ENCODE results near the gene PDCD4. TPM values are rescaled to one million over a fixed set of nuclear protein-coding genes. Genes with fewer than 3 reads are reported as not detected.

Gene PDCD4
- polyA plus RNA-seq, 1 of the 3 experiments (the other 2 are of a cell fraction) = 23.3 TPM

GRCh38 chr10:110825508-110825907, 46.2 kb upstream of the PDCD4 start:
- Histone ChIP-seq H3K9ac (no peak overlapping the region), H4K20me1 (ENCODE audit: insufficient read depth) (no peaks in the 10 kb centered on the region), H3K27ac (ENCODE audit: low read depth in 2 of 2, low read length in 1 of 2) (no peak overlapping the region), H3K79me2 (ENCODE audit: insufficient read depth) (no peaks in the 10 kb centered on the region), H3K4me3 (ENCODE audit: low read depth in 2 of 2, low read length in 1 of 2) (no peak overlapping the region), H3K27me3 (ENCODE audit: insufficient read depth) (no peaks in the 10 kb centered on the region), H3F3A (replicated peaks; ENCODE audit: insufficient read depth) (peaks cover 2% of the 10 kb centered on the region), H3K9me2 (no peaks in the 10 kb centered on the region), H3K4me1 (ENCODE audit: control insufficient read depth in 1 of 2, insufficient read depth in 2 of 2, low read depth in 1 of 2, low read length in 1 of 2) (peaks cover 0 to 31% of the 10 kb centered on the region in 2 experiments; a peak in 2 of 4 replicates), H3K4me2 (no peak overlapping the region), H3K9me3 (no peaks in the 10 kb centered on the region), H3K36me3 (replicated peaks in 1 of 2; ENCODE audit: control insufficient read depth in 1 of 2, insufficient read depth in 2 of 2, low read length in 1 of 2) (no peaks in the 10 kb centered on the region), H2AFZ (ENCODE audit: low read depth) (no peak overlapping the region)
- POLR2A ChIA-PET = no interaction called here
- CTCF ChIA-PET = interaction anchor here (0.6 to 1.1 kb wide), 2 partner anchors 57 to 79 kb away, joined by 3 read pairs; no protein-coding TSS in a partner anchor
- no peak for DNase-seq
- TF ChIP-seq USF2 (IDR thresholded peaks at IDR 0.05; ENCODE audit: borderline replicate concordance, low read depth, low read length) (no peak), ZBTB33 (IDR thresholded peaks at IDR 0.05; ENCODE audit: borderline replicate concordance, low read depth) (no peak), JUND (IDR thresholded peaks at IDR 0.05) (no peak), POLR2AphosphoS5 (IDR thresholded peaks at IDR 0.05; ENCODE audit: low read depth, low read length) (no peak), FOSL2 (IDR thresholded peaks at IDR 0.05; ENCODE audit: borderline replicate concordance, low read depth) (no peak), NFIC (IDR thresholded peaks at IDR 0.05; ENCODE audit: borderline replicate concordance) (no peak), SIN3A (IDR thresholded peaks at IDR 0.05; ENCODE audit: borderline replicate concordance, low read depth, low read length) (no peak), TCF12 (IDR thresholded peaks at IDR 0.05) (no peak), USF1 (IDR thresholded peaks at IDR 0.05; ENCODE audit: borderline replicate concordance, low read depth) (no peak), REST (IDR thresholded peaks at IDR 0.05; ENCODE audit: low read depth, low read length) (no peak), TEAD4 (IDR thresholded peaks at IDR 0.05; ENCODE audit: borderline replicate concordance, insufficient read depth) (no peak), EZH2phosphoT487 (IDR thresholded peaks at IDR 0.05; ENCODE audit: borderline replicate concordance, low read depth) (no peak)
- WGBS (ENCODE audit: low lambda C conversion rate) = 90% methylated on average over 1 of the region's 1 CpG

Data from SK-N-SH (cell line).